Large intestine (tissue), 3 donors: ENCODE results near the gene RAB3GAP2. TPM values are rescaled to one million over a fixed set of nuclear protein-coding genes. Genes with fewer than 3 reads are reported as not detected.
"Not testable (repeated sequence)": the region's sequence is repeated elsewhere in the genome, so short reads cannot be mapped to it uniquely, and the experiment has no call there.

Experiments
- DNase-seq, 2 donors: peaks; one replicate each; pipeline versions ENCODE4 v3.0.0 to v3.0.0-alpha.2; 2013
- H3K27ac ChIP-seq: one replicate; pipeline ENCODE4 v1.5.1; 2013; ENCODE audit warnings: low read length
- H3K27me3 ChIP-seq: 2 replicates; pipeline ENCODE4 v1.6.1; 2013; ENCODE audit warnings: low read length; ENCODE audit not compliant: control insufficient read depth, insufficient read depth
- H3K36me3 ChIP-seq: 2 replicates; pipeline ENCODE4 v1.6.1; 2013; ENCODE audit warnings: low read length; ENCODE audit not compliant: control insufficient read depth, insufficient read depth
- H3K4me1 ChIP-seq: one replicate; pipeline ENCODE4 v1.6.1; 2013; ENCODE audit warnings: low read length; ENCODE audit not compliant: control insufficient read depth, insufficient read depth
- H3K4me3 ChIP-seq: one replicate; pipeline ENCODE4 v1.5.1; 2013; ENCODE audit warnings: low read length
- H3K9me3 ChIP-seq: one replicate; pipeline ENCODE4 v1.6.1; 2013; ENCODE audit warnings: mild to moderate bottlenecking, low read depth, low read length, moderate library complexity; ENCODE audit not compliant: control insufficient read depth
- WGBS: methylation state at CpG from one replicate; pipeline ENCODE4 v1.1.5; 2013; ENCODE audit warnings: low lambda C conversion rate; ENCODE audit not compliant: insufficient coverage; 5-methylcytosine and 5-hydroxymethylcytosine counted together
- polyA plus RNA-seq: library from polyadenylated mRNA; unstranded; fragments of 120-200 nt; gene quantifications from one replicate; pipeline ENCODE4 v1.2.1, GENCODE V29; 2013

RAB3GAP2 gene
- polyA plus RNA-seq, 1 donor, result 27.7 TPM

DNA sequence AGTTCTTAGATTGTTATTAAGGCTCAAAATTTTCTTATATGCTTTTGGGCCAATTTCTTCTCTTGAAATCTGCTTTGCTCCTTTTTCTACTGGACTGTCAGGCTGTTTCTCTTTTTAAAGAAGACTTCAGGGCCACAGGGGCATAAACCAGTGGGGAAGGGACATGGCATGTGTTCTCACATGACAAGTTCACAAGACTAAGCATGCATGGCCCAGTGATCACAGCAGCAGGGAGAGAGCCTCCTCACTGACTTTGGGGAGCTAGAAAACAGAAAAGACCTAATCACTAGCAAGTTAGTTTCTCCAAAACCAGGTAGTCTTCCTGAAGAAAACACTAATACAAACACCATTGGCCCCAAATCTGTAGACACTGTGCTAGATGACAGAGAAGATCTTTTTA, 64.8 kb downstream of the RAB3GAP2 start:
- Histone ChIP-seq H3K9me3 (no peaks in the 10 kb centered on the region), H3K27ac (no peak overlapping the region), H3K27me3 (no peaks in the 10 kb centered on the region), H3K4me1 (no peaks in the 10 kb centered on the region), H3K4me3 (no peak overlapping the region), H3K36me3 (peaks cover 30% of the 10 kb centered on the region)
- no peak for DNase-seq

DNA sequence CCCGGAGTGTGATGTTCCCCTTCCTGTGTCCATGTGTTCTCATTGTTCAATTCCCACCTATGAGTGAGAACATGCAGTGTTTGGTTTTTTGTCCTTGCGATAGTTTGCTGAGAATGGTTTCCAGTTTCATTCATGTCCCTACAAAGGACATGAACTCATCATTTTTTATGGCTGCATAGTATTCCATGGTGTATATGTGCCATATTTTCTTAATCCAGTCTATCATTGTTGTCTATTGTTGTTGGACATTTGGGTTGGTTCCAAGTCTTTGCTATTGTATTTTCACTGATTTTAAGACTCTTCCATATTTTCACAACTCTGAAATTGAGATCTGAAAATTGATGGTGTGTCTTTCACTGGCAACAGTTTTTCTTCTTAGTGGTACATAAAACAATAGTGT, 67.5 kb downstream of the RAB3GAP2 start:
- DNase-seq, H3K27ac ChIP-seq, H3K4me3 ChIP-seq, H3K4me1 ChIP-seq, H3K27me3 ChIP-seq, H3K9me3 ChIP-seq: not testable (repeated sequence)
- H3K36me3 ChIP-seq, result peaks cover 39% of the 10 kb centered on the region
- no CpG with 5 or more reads among the region's 2 CpGs for WGBS

DNA sequence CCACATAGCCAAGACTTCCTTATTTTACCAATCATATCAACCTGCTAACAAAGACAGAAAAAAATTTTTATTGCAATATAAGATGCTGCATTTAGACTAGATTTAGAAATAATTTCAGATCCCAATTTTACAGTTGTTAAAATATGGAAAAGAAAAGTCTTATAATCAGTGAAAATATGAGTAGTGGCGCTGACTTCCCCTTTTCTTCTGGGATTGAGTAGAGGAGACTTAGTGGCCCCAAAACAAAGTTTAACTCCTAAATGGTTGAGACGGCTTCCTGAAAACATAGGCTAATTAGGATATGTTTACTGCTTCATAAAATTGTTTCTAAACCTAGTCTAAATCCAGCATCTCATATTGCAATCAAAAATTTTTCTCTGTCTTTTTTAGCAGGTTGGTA, 68.4 kb downstream of the RAB3GAP2 start:
- no peaks in the 10 kb centered on the region for H3K27me3 ChIP-seq
- no peak overlapping the region for H3K27ac ChIP-seq
- H3K4me3 ChIP-seq, result no peak overlapping the region
- H3K4me1 ChIP-seq, result no peaks in the 10 kb centered on the region
- H3K9me3 ChIP-seq, result no peaks in the 10 kb centered on the region
- H3K36me3 ChIP-seq, result peaks cover 41% of the 10 kb centered on the region
- no peak for DNase-seq
- WGBS, result 75% methylated on average over 1 of the region's 2 CpGs

DNA sequence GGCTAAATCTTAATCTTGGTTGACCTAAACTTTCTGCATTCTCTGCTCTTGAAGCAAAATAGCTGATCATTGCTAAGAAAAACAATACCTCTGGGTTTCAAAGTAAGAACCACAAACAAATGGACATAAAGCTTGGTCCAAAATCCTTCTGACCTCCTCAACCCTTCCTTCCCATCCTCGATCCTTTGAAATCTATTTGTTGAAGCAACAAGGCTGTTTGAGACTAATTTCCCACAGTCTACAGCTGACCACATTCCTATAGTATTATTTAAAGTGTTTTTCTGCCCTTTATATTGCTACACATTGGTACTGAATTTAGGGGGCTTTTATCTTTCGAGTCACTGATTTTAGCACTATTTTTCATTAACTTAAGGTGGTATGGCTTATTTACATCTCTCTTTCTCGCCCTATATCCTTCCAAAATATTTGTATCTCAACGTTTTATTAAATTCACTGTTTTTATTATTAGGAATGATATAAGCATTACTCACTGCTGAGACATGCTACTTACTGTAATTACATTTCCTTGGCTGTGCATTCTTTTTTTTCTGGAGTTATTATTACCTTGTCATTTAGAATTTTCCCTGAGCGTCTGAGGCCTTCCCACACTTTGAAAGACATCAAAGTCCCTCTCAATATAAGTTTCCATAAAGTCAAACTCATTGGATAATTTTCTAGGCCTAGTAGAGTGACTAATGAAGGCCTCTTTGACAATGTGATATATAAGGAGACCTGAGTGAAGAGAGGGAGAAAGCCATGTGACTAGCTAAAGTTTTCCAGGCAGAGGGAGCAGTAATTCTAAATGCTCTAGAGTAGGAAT, 73.9 kb downstream of the RAB3GAP2 start:
- Histone ChIP-seq H3K9me3 (no peaks in the 10 kb centered on the region), H3K27ac (no peak overlapping the region), H3K4me3 (no peak overlapping the region), H3K27me3 (no peaks in the 10 kb centered on the region), H3K36me3 (peaks cover 37% of the 10 kb centered on the region), H3K4me1 (no peaks in the 10 kb centered on the region)
- DNase-seq, result no peak
- WGBS, result 90% methylated on average over 4 of the region's 5 CpGs

DNA sequence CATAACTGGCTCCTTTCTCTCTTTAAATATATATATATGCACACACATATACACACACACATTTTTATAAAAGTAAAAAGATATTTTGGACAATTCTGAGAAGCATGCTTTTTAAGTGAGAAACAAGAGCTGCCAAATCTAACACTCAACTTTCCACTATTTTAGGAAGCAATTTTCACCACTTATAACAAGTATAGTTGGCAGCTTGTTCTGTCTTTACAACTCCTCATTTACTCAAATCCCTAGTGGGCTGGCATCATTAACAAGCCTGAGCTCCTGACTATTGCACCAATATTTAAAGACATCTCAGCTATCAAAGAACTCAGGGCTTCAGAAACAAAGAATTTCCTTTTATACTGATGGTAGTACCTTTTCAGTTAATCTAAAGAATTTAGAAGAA, 76.6 kb downstream of the RAB3GAP2 start:
- no peak overlapping the region for H3K4me3 ChIP-seq
- H3K27me3 ChIP-seq, result no peaks in the 10 kb centered on the region
- DNase-seq, result no peak
- H3K36me3 ChIP-seq, result peaks cover 43% of the 10 kb centered on the region
- no peaks in the 10 kb centered on the region for H3K9me3 ChIP-seq
- H3K4me1 ChIP-seq, result no peaks in the 10 kb centered on the region
- H3K27ac ChIP-seq, result no peak overlapping the region

DNA sequence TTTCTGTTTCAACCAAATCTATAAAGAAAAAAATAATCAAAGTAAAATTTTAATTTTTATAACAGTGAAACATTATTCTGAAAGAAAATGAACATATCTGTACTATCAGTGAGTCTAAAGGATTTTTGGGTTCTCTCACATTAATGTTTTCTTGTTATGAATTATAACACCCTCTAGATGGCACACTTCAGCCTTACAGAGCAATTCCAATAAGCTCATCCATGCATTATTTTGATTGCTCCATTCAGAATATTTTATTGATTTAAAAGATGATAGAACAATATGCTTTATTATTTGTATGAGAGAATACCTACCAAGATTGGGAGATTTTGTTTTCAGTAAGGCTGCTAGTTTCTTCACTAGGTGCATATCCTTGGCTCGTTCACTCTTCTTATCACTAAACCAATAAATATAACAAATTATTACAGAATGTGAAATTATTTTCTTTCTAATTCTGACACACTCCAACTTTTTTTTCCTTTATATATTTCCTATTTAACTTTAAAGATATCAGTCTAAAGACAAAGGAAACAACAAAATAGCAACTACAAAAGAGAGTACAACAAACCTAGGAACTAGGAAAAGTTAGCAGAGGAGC, 82.4 kb downstream of the RAB3GAP2 start:
- no peak overlapping the region for H3K27ac ChIP-seq
- no peaks in the 10 kb centered on the region for H3K27me3 ChIP-seq
- DNase-seq, result no peak
- no peaks in the 10 kb centered on the region for H3K4me1 ChIP-seq
- H3K9me3 ChIP-seq, result no peaks in the 10 kb centered on the region
- peaks cover 60% of the 10 kb centered on the region for H3K36me3 ChIP-seq
- 67% methylated on average over 1 of the region's 1 CpG for WGBS
- no peak overlapping the region for H3K4me3 ChIP-seq

DNA sequence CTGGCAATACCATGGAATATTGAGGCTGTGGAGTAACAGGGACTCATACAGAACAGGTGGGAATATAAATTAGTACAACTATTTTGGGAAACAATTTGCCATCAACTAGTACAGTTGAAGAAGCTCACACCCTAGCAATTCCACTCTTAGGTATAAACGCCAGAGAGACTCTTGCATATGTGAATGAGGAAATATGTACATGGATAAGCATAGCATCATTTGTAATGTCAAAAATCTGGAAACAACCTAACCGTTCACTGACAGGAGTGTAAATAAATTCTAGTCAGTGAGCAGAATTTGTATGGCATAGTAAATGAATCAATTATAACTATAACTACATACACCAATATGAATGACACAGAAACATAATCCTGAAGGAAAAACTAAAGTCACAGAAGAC, 83.7 kb downstream of the RAB3GAP2 start:
- H3K27me3 ChIP-seq, result no peaks in the 10 kb centered on the region
- no peaks in the 10 kb centered on the region for H3K9me3 ChIP-seq
- no peaks in the 10 kb centered on the region for H3K4me1 ChIP-seq
- no CpG with 5 or more reads among the region's 2 CpGs for WGBS
- H3K36me3 ChIP-seq, result peaks cover 54% of the 10 kb centered on the region
- no peak for DNase-seq
- H3K4me3 ChIP-seq, result no peak overlapping the region
- no peak overlapping the region for H3K27ac ChIP-seq

DNA sequence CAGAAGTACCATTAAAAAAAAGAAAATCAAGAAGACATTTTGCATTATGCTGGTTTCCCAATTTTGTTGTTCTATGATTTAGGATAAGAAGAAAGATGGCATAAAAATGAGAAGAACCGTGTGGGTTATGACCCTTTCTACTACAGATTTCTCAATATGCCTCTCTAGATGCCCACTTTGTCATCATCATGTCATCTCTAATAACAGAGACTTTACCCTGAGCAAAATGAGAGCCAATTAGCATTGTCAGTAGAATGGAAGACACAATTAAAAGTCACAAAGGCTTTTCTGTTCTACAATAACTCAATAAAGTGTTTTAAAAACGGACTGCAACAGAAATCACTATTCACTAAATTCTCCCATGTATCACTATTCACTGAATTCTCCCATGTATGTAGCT, 85.5 kb downstream of the RAB3GAP2 start:
- H3K27ac ChIP-seq, result no peak overlapping the region
- WGBS, result no CpG with 5 or more reads among the region's 2 CpGs
- DNase-seq, result no peak
- H3K4me3 ChIP-seq, result no peak overlapping the region
- no peaks in the 10 kb centered on the region for H3K27me3 ChIP-seq
- H3K9me3 ChIP-seq, result no peaks in the 10 kb centered on the region
- H3K4me1 ChIP-seq, result no peaks in the 10 kb centered on the region
- H3K36me3 ChIP-seq, result peaks cover 47% of the 10 kb centered on the region

DNA sequence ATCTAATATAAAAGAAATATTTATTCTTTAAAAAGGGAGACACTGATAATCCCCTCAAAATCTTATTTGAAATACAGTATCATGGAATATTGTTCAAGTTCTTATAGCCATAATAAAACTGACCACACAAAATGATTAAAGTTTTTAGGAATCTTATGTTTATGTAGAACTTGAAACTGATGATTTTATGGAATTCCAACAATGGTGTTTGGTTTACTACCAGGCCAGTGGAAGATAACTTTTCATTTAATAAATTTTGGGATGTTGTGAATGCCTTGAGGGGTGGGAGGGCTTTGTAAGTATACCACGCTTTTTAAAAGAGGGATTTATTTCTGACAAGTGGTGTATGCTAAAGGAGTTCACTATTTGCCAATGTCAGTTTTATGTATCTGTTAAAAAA, 87.7 kb downstream of the RAB3GAP2 start:
- no peaks in the 10 kb centered on the region for H3K4me1 ChIP-seq
- 50% methylated on average over 1 of the region's 1 CpG for WGBS
- H3K27ac ChIP-seq, result no peak overlapping the region
- H3K36me3 ChIP-seq, result peaks cover 43% of the 10 kb centered on the region
- H3K9me3 ChIP-seq, result no peaks in the 10 kb centered on the region
- no peaks in the 10 kb centered on the region for H3K27me3 ChIP-seq
- DNase-seq, result no peak
- no peak overlapping the region for H3K4me3 ChIP-seq

DNA sequence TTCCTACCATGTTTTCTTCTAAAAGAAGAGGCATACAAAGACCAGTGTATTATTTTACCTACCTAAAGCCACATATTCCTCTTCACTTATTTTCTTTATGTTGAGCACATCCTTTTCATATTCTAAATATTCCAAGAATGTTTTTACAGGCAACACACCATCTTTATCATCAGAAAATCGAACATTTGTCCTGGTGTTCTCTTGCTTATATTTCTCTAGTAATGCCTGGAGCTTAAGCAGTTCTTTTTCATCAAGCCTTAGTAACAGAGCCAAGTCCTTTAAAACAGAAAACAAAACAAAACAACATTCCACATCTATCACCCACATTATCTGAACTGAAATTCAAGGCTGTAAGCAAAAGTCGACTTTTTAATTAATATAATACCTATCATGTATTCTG, 89.6 kb downstream of the RAB3GAP2 start:
- no peak overlapping the region for H3K4me3 ChIP-seq
- H3K36me3 ChIP-seq, result peaks cover 31% of the 10 kb centered on the region
- WGBS, result 100% methylated on average over 1 of the region's 2 CpGs
- no peak overlapping the region for H3K27ac ChIP-seq
- H3K9me3 ChIP-seq, result no peaks in the 10 kb centered on the region
- no peak for DNase-seq
- no peaks in the 10 kb centered on the region for H3K27me3 ChIP-seq
- no peaks in the 10 kb centered on the region for H3K4me1 ChIP-seq

DNA sequence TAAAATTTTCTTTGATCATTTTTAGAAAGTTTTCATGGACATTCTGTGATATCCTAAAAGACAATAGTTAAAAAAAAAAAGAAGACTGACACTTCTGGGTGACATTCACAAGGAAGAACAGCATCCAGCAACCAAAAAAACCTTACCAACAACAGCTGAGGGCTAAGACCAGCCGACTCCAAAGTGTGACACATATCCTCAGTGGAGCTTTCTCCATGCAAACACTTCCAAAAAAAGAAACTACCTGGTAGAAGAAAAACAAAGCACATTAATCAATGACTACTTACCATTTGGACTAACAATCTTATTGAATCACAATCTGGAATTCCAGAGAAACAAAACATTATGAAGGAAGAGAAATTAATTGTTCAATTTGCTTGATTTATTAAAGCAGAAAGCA, 90.1 kb downstream of the RAB3GAP2 start:
- H3K27me3 ChIP-seq, result no peaks in the 10 kb centered on the region
- no peak overlapping the region for H3K4me3 ChIP-seq
- H3K36me3 ChIP-seq, result peaks cover 28% of the 10 kb centered on the region
- H3K27ac ChIP-seq, result no peak overlapping the region
- no peaks in the 10 kb centered on the region for H3K9me3 ChIP-seq
- no peaks in the 10 kb centered on the region for H3K4me1 ChIP-seq
- no peak for DNase-seq
- WGBS, result no CpG with 5 or more reads among the region's 1 CpG
